Adipocyte (in vitro differentiated cells): ENCODE measurements around the gene CCDC74B.
"Not testable (repeated sequence)": the region's sequence is repeated elsewhere in the genome, so short reads cannot be mapped to it uniquely, and the experiment has no call there.

Experiments used
- DNase-seq: peaks from one replicate; pipeline ENCODE4 v3.0.0-alpha.2; 2015; ENCODE audit warnings: low read depth
- H3K27me3 ChIP-seq: replicated peaks from 2 replicates; pipeline ENCODE4 v1.7.0; 2013; ENCODE audit warnings: mild to moderate bottlenecking, low read length, moderate library complexity; ENCODE audit not compliant: control insufficient read depth, insufficient read depth
- H3K36me3 ChIP-seq: 2 replicates; pipeline ENCODE4 v1.7.0; 2013; ENCODE audit warnings: low read length, mild to moderate bottlenecking, moderate library complexity; ENCODE audit not compliant: control insufficient read depth, insufficient read depth, severe bottlenecking
- H3K4me1 ChIP-seq: 2 replicates; pipeline ENCODE4 v1.7.0; 2013; ENCODE audit warnings: mild to moderate bottlenecking, low read length, moderate library complexity; ENCODE audit not compliant: control insufficient read depth, insufficient read depth
- H3K4me3 ChIP-seq: 2 replicates; pipeline ENCODE4 v1.7.0; 2013; ENCODE audit warnings: mild to moderate bottlenecking, low read length, moderate library complexity
- H3K9ac ChIP-seq: 2 replicates; pipeline ENCODE4 v1.7.0; 2013; ENCODE audit warnings: mild to moderate bottlenecking, low read length, moderate library complexity
- H3K9me3 ChIP-seq: 2 replicates; pipeline ENCODE4 v1.7.0; 2013; ENCODE audit warnings: mild to moderate bottlenecking, low read length, moderate library complexity; ENCODE audit not compliant: control insufficient read depth

The CCDC74B gene

DNA sequence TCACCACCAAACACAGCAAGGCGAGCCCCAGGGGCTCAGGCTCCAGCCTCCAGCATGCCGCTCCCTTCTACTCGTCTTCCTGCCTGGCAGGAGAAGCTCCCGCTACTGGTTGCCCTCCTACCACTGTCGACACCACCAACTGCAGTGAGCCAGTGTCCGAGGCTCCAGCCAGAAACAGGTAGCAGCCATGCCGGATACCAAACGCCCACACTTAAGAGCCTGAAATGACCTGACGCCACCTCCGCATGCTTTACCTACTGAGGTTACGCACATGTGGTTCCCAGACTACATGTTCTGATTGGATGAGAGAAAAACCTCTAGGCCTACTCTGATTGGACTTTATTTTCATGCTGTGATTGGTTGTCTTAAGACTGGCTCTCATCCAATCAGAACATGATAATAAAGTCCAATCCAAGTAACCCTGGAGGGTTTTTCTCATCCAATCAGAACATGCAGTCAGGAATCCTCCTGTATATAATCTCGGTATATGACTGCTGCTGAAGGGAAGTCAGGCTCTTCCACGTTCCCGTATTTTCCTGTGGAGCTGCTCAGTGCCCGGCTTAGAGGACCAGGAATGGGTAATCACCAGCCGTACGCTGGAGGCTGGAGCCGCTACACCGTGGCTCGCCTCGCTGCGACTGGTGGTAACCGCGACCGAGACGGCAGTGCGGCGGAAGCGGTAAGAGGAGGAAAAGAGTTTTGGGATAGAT, 15.6 kb downstream of the CCDC74B start, which contains the start of gene POTEF:
Gene POTEF (minus strand): TSS at position 103 of the 710 bp plus-strand sequence. CDS start 8,707 bp downstream, outside the sequence.
- not testable (repeated sequence) for H3K27me3 ChIP-seq, H3K9ac ChIP-seq, DNase-seq, H3K4me3 ChIP-seq, H3K9me3 ChIP-seq, H3K4me1 ChIP-seq, H3K36me3 ChIP-seq

GRCh38 chr2:130128464-130128863, 16.4 kb downstream of the CCDC74B start:
- H3K27me3 ChIP-seq, H3K9ac ChIP-seq, H3K9me3 ChIP-seq, H3K4me3 ChIP-seq, DNase-seq, H3K4me1 ChIP-seq, H3K36me3 ChIP-seq: not testable (repeated sequence)

GRCh38 chr2:130127726-130128125, 17.2 kb downstream of the CCDC74B start:
- not testable (repeated sequence) for DNase-seq, H3K9ac ChIP-seq, H3K4me3 ChIP-seq, H3K9me3 ChIP-seq, H3K36me3 ChIP-seq, H3K27me3 ChIP-seq, H3K4me1 ChIP-seq

DNA sequence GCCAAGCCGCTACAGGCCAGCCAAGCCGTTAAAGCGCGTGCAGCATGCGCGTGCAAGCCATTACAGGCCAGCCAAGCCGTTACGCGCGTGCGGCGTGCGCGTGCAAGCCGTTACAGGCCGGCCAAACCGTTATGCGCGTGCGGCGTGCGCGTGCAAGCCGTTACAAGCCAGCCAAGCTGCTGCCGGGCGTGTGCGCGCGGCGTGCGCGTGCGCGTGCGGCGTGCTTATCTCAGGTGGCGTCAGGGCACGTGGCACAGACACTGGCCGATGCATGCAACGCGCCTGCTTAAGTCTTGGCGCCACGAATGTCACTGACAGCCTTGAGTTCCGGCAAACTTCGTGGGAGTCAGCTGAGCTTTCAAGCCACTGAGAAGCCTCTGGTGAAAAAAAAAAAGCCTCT, 24.0 kb downstream of the CCDC74B start:
- not testable (repeated sequence) for H3K27me3 ChIP-seq, H3K4me3 ChIP-seq, DNase-seq, H3K9me3 ChIP-seq, H3K36me3 ChIP-seq, H3K9ac ChIP-seq, H3K4me1 ChIP-seq

GRCh38 chr2:130102597-130103363, 42.1 kb downstream of the CCDC74B start:
- not testable (repeated sequence) for H3K36me3 ChIP-seq, H3K9ac ChIP-seq, H3K4me1 ChIP-seq, DNase-seq, H3K4me3 ChIP-seq, H3K9me3 ChIP-seq, H3K27me3 ChIP-seq
